ENCODE measurements around the gene TMA7. TPM values are rescaled to one million over a fixed set of nuclear protein-coding genes. Genes with fewer than 3 reads are reported as not detected.

TMA7 gene
- total and polyA plus RNA-seq, 9 of the 15 experiments (the other 6 are each of a cell fraction or from before 2014, with no cell fraction given) = 209 to 1,003 (median 486) TPM

GRCh38 chr3:48439820-48440589 lies at the start of gene TMA7, which contains the start of gene CCDC51 (continued):
- TF ChIP-seq NFRKB (IDR thresholded peaks at IDR 0.05; ENCODE audit: low read depth) (peak; percentile 80), ZNF165 (CRISPR knock-in tag; IDR thresholded peaks at IDR 0.05; ENCODE audit: borderline replicate concordance) (0 out of 2 replicates have a peak, but pooled peaks have one; percentile 38), RBM15 (IDR thresholded peaks at IDR 0.05; ENCODE audit: insufficient read depth, low read length) (no peak), SMAD2 (IDR thresholded peaks at IDR 0.05; ENCODE audit: low read depth, low read length) (no peak), RUNX1 (IDR thresholded peaks at IDR 0.05; ENCODE audit: low read depth) (no peak), ZNF124 (CRISPR knock-in tag; IDR thresholded peaks at IDR 0.05) (no peak), CSDE1 (IDR thresholded peaks at IDR 0.05) (no peak), ZNF707 (CRISPR knock-in tag; conservative IDR thresholded peaks at IDR 0.05) (no peak), ZNF79 (CRISPR knock-in tag; IDR thresholded peaks at IDR 0.05; ENCODE audit: low read depth) (no peak), MAZ (CRISPR knock-in tag; conservative IDR thresholded peaks at IDR 0.05 in 1 of 2, IDR thresholded peaks at IDR 0.05 in 1 of 2) (peak; percentile 56 to 72; a peak in 3 of 4 replicates), FOXP4 (CRISPR knock-in tag; IDR thresholded peaks at IDR 0.05; ENCODE audit: borderline replicate concordance) (no peak), ATF1 (CRISPR knock-in tag; IDR thresholded peaks at IDR 0.05) (no peak), ATF1 (tag; IDR thresholded peaks at IDR 0.05) (peak; percentile 94), NR2C1 (IDR thresholded peaks at IDR 0.05) (peak; percentile 98), NR2C1 (tag; IDR thresholded peaks at IDR 0.05) (peak; percentile 99), TRIM24 (IDR thresholded peaks at IDR 0.05) (no peak), YY1 (IDR thresholded peaks at IDR 0.05; ENCODE audit: borderline replicate concordance in 1 of 3, control insufficient read depth in 1 of 3, extremely low read depth in 1 of 3, insufficient read depth in 3 of 3, insufficient read length in 1 of 3, insufficient replicate concordance in 2 of 3, low read depth in 1 of 3, low read length in 2 of 3) (peak; percentile 32 to 91 (median 85)), NCOA4 (IDR thresholded peaks at IDR 0.05; ENCODE audit: partially characterized antibody) (no peak), ZNF197 (CRISPR knock-in tag; IDR thresholded peaks at IDR 0.05; ENCODE audit: low read depth) (no peak), MECOM (CRISPR knock-in tag; IDR thresholded peaks at IDR 0.05) (no peak), ZNF398 (CRISPR knock-in tag; IDR thresholded peaks at IDR 0.05) (no peak), ZNF280A (IDR thresholded peaks at IDR 0.05; ENCODE audit: low read depth, partially characterized antibody) (no peak)
- TF ChIP-seq, protein P1, sequence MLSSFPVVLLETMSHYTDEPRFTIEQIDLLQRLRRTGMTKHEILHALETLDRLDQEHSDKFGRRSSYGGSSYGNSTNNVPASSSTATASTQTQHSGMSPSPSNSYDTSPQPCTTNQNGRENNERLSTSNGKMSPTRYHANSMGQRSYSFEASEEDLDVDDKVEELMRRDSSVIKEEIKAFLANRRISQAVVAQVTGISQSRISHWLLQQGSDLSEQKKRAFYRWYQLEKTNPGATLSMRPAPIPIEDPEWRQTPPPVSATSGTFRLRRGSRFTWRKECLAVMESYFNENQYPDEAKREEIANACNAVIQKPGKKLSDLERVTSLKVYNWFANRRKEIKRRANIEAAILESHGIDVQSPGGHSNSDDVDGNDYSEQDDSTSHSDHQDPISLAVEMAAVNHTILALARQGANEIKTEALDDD (IDR thresholded peaks at IDR 0.05) = no peak

All from K562 (cell line).